Non-pigmented ciliary epithelial cell (primary cell): ENCODE data around the gene SPDL1.
A peak's percentile ranks its signal among the peaks of the same experiment; 100 is the strongest.

Experiments
- DNase-seq: peaks from one replicate; pipeline ENCODE4 v3.0.0-alpha.2; 2010; ENCODE audit warnings: low read depth

SPDL1 gene

GRCh38 chr5:169631360-169631759 is 47.8 kb downstream of the SPDL1 start:
- no peak for DNase-seq

- no peak for DNase-seq
Observed at GRCh38 chr5:169632946-169633345, 49.4 kb downstream of the SPDL1 start.

- DNase-seq: no peak
Observed at GRCh38 chr5:169634606-169635005, 51.0 kb downstream of the SPDL1 start.

- no peak for DNase-seq
Observed at GRCh38 chr5:169635936-169636335, 52.4 kb downstream of the SPDL1 start.

GRCh38 chr5:169636477-169637084 is 53.0 kb downstream of the SPDL1 start:
- DNase-seq: no peak

- no peak for DNase-seq
Observed at GRCh38 chr5:169637085-169637548, 53.5 kb downstream of the SPDL1 start, which contains the start of gene DOCK2. DOCK2 (plus strand) TSS chr5:169637275; CDS start chr5:169637327, 52 bp downstream.

- DNase-seq: no peak
Observed at GRCh38 chr5:169637549-169638121, 54.1 kb downstream of the SPDL1 start.

- DNase-seq: no peak
Observed at GRCh38 chr5:169641253-169641652, 57.7 kb downstream of the SPDL1 start.

- no peak for DNase-seq
Observed at GRCh38 chr5:169646856-169647255, 63.3 kb downstream of the SPDL1 start.

- DNase-seq: no peak
Observed at GRCh38 chr5:169647566-169647965, 64.0 kb downstream of the SPDL1 start.

- peak; percentile 69 for DNase-seq
Observed at GRCh38 chr5:169648725-169649310, 65.2 kb downstream of the SPDL1 start.

GRCh38 chr5:169649486-169649885 is 65.9 kb downstream of the SPDL1 start:
- no peak for DNase-seq

- DNase-seq: peak; percentile 85
Observed at GRCh38 chr5:169650701-169651331, 67.2 kb downstream of the SPDL1 start.

- no peak for DNase-seq
Observed at GRCh38 chr5:169651526-169651925, 68.0 kb downstream of the SPDL1 start.

- DNase-seq: no peak
Observed at GRCh38 chr5:169652057-169652456, 68.5 kb downstream of the SPDL1 start.

- DNase-seq: no peak
Observed at GRCh38 chr5:169653091-169653490, 69.5 kb downstream of the SPDL1 start.
